HL-60 (cell line): Measurements from ENCODE around the gene TMEM156.

Experiments used
- DNase-seq, 2 experiments: peaks; one replicate each; pipeline ENCODE4 v3.0.0-alpha.2; 2010 to 2020; ENCODE audit warnings: low read depth in 1 of 2, low spot score in 1 of 2
- H3K27ac ChIP-seq: fragments of 250-450 bp; sonication (Bioruptor Pico); replicated peaks from 2 replicates; pipeline ENCODE4 v1.5.1; 2020; ENCODE audit warnings: mild to moderate bottlenecking, moderate library complexity
- H3K27me3 ChIP-seq: fragments of 250-450 bp; sonication (Bioruptor Pico); 2 replicates; pipeline ENCODE4 v1.5.1; 2021; ENCODE audit warnings: mild to moderate bottlenecking, moderate library complexity; ENCODE audit not compliant: insufficient read depth, poor library complexity, severe bottlenecking
- H3K4me3 ChIP-seq: replicated peaks from 2 replicates; pipeline ENCODE4 v1.5.1; 2011; ENCODE audit warnings: mild to moderate bottlenecking, control low read depth, low read length; ENCODE audit not compliant: insufficient read depth
- GABPA ChIP-seq: IDR thresholded peaks from 2 replicates; pipeline ENCODE4 v1.6.1; 2012; ENCODE audit warnings: low read depth
- POLR2AphosphoS5 ChIP-seq: IDR thresholded peaks from 2 replicates; pipeline ENCODE4 v1.6.1; 2012; ENCODE audit warnings: low read depth
- SPI1 ChIP-seq: IDR thresholded peaks from 2 replicates; pipeline ENCODE4 v1.6.1; 2012; ENCODE audit warnings: low read depth, mild to moderate bottlenecking, borderline replicate concordance
- TF ChIP-seq, protein P1 (sequence below): IDR thresholded peaks from 2 replicates; pipeline ENCODE4 v1.6.1; 2012; ENCODE audit warnings: low read depth; ENCODE audit not compliant: insufficient replicate concordance
- TF ChIP-seq, protein P2 (sequence below): IDR thresholded peaks from one replicate; pipeline ENCODE4 v1.5.1; 2011; ENCODE audit warnings: low read length, control low read depth, inconsistent platforms; ENCODE audit not compliant: insufficient read depth

TMEM156 gene

DNA sequence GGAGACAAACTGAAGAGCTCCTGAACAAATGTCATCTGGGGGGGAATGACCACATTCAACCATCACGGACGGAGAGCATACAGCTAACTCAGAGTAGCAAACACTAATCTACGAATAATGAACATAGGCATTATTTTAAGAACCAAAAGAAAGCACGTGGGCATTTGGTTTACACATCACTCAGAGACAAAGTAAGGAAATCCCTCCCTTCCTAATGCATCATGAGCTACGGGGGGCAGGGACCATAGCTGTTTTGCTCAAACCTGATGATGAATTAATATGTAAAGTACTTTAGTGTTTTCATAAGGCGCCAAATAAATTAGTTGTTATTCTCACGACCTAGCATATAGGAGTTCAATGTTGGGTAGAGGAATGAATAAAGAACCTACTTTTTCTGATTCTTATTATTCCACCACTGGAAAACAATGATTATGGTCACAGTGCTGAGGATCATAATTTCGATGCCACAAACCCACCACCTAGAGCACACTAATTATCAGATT lies 11.7 kb upstream of the TMEM156 start:
- no peak for DNase-seq
- Histone ChIP-seq H3K27ac (peak overlapping the region; percentile 27), H3K4me3 (peak overlapping the region; percentile 72), H3K27me3 (no peaks in the 10 kb centered on the region)
- no peak for TF ChIP-seq GABPA
- TF ChIP-seq SPI1: no peak

DNA sequence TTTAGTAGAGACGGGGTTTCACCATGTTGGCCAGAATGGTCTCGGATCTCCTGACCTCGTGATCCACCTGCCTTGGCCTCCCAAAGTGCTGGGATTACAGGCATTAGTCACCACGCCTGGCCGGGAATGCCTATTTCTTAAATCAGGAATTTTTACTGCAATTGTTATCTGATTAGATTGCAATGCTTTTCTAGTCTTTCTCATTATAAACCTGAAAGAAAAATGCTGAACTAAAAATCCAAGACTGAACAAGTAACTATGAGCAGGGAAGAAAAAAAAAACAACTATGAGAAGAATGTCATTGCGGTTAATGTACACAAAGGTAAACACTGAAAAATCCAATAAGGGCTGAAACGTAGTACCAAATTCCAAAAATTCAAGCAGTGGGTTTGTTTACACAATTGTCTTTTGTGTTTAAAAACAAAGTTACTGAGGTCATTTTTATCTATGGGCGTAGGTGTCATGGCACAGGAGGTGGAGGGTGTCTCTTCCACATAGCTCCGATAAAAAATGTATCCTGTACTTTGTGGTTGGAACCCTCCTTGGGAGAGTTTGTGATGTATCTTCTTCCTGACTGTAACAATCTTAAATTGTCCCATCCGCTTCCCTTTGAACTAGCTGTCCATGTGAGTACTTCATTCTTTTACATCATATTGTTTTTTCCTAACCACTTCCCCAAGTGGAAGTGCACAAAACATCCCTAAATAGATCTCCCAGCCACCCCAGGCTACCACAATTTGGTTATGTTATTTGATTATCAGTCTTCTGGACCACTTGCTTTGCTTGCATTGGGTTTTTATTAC lies 11.1 kb upstream of the TMEM156 start:
- no peak for DNase-seq
- Histone ChIP-seq H3K4me3 (peak overlapping the region; percentile 72), H3K27me3 (no peaks in the 10 kb centered on the region), H3K27ac (peak overlapping the region; percentile 27)
- TF ChIP-seq, protein P1, sequence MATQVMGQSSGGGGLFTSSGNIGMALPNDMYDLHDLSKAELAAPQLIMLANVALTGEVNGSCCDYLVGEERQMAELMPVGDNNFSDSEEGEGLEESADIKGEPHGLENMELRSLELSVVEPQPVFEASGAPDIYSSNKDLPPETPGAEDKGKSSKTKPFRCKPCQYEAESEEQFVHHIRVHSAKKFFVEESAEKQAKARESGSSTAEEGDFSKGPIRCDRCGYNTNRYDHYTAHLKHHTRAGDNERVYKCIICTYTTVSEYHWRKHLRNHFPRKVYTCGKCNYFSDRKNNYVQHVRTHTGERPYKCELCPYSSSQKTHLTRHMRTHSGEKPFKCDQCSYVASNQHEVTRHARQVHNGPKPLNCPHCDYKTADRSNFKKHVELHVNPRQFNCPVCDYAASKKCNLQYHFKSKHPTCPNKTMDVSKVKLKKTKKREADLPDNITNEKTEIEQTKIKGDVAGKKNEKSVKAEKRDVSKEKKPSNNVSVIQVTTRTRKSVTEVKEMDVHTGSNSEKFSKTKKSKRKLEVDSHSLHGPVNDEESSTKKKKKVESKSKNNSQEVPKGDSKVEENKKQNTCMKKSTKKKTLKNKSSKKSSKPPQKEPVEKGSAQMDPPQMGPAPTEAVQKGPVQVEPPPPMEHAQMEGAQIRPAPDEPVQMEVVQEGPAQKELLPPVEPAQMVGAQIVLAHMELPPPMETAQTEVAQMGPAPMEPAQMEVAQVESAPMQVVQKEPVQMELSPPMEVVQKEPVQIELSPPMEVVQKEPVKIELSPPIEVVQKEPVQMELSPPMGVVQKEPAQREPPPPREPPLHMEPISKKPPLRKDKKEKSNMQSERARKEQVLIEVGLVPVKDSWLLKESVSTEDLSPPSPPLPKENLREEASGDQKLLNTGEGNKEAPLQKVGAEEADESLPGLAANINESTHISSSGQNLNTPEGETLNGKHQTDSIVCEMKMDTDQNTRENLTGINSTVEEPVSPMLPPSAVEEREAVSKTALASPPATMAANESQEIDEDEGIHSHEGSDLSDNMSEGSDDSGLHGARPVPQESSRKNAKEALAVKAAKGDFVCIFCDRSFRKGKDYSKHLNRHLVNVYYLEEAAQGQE: no peak
- TF ChIP-seq, protein P2, sequence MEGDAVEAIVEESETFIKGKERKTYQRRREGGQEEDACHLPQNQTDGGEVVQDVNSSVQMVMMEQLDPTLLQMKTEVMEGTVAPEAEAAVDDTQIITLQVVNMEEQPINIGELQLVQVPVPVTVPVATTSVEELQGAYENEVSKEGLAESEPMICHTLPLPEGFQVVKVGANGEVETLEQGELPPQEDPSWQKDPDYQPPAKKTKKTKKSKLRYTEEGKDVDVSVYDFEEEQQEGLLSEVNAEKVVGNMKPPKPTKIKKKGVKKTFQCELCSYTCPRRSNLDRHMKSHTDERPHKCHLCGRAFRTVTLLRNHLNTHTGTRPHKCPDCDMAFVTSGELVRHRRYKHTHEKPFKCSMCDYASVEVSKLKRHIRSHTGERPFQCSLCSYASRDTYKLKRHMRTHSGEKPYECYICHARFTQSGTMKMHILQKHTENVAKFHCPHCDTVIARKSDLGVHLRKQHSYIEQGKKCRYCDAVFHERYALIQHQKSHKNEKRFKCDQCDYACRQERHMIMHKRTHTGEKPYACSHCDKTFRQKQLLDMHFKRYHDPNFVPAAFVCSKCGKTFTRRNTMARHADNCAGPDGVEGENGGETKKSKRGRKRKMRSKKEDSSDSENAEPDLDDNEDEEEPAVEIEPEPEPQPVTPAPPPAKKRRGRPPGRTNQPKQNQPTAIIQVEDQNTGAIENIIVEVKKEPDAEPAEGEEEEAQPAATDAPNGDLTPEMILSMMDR: no peak
- TF ChIP-seq SPI1: peak; percentile 57; the same call in 1 of the 2 replicates
- no peak for TF ChIP-seq POLR2AphosphoS5
- TF ChIP-seq GABPA: 0 out of 2 replicates have a peak, but pooled peaks have one; percentile 0

DNA sequence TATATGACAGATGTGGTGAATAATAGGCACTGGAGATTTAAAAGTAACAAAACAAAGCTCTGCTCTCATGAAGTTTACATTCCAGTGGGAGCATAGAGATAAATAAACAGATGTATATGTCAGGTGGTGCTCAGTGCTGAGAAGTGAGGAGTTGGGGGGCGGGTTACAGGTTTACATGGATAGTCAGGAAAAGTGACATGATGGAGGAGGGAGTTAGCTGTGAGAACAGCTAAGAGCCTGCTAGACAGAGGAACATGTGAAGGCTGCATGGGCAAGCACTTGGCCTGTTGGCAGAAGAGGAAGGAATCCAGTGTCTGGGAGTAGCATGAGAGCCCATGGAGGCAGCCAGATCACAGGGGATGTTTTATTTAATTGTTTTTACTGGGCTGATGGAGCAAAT lies 10.2 kb upstream of the TMEM156 start:
- peak in 1 of 2 experiments; percentile 12 for DNase-seq
- TF ChIP-seq SPI1: no peak
- TF ChIP-seq GABPA: no peak
- no peak for TF ChIP-seq POLR2AphosphoS5
- TF ChIP-seq, protein P1: no peak
- TF ChIP-seq, protein P2: no peak
- H3K27ac ChIP-seq: no peak overlapping the region

DNA sequence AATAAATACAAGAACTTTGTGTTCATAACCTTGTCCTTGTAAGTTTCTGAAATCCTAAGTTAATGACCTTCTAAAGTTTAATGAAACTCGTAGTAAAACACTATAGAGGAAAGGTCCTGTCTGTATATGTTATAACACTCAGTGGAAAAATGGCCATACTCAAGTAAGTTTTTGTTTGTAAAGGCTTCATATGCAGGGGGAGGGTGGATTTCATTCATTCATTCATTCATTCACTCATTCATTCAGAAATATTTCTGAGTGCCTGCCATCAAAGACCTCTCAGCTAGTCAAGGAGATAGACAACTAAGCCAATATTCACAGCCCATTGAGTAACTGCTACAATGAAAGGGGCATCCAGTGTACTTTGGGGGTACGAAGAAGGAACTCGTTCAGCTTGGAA lies 6.9 kb upstream of the TMEM156 start:
- no peak for DNase-seq
- H3K27ac ChIP-seq: no peak overlapping the region
- TF ChIP-seq, protein P1: no peak
- TF ChIP-seq, protein P2: no peak
- TF ChIP-seq POLR2AphosphoS5: no peak
- TF ChIP-seq GABPA: no peak
- TF ChIP-seq SPI1: no peak
- H3K27me3 ChIP-seq: no peaks in the 10 kb centered on the region
- no peak overlapping the region for H3K4me3 ChIP-seq

More for the DNA sequence above, 10.2 kb upstream of the TMEM156 start:
- H3K4me3 ChIP-seq: no peak overlapping the region
- H3K27me3 ChIP-seq: no peaks in the 10 kb centered on the region
